ENCODE data around the gene DENND6A.

DENND6A gene

GRCh38 chr3:57600195-57600594 is 92.7 kb downstream of the DENND6A start:
- Histone ChIP-seq H3K79me2 (peaks cover 10% of the 10 kb centered on the region), H3K9me3 (ENCODE audit: control insufficient read depth, low read length) (no peaks in the 10 kb centered on the region), H3K27me3 (ENCODE audit: control insufficient read depth, insufficient read depth, low read length) (no peaks in the 10 kb centered on the region), H3K4me3 (ENCODE audit: low read depth, low read length) (no peak overlapping the region), H3K36me3 (ENCODE audit: control insufficient read depth, insufficient read depth, low read length) (no peaks in the 10 kb centered on the region), H3K4me2 (ENCODE audit: low read length) (no peak overlapping the region), H2AFZ (no peak overlapping the region), H3K9ac (no peak overlapping the region), H3K4me1 (peaks cover 10% of the 10 kb centered on the region), H3K27ac (no peak overlapping the region)
- no peak for TF ChIP-seq CTCF (IDR thresholded peaks at IDR 0.05)

GRCh38 chr3:57598765-57599360 is 94.0 kb downstream of the DENND6A start:
- Histone ChIP-seq H3K27me3 (ENCODE audit: control insufficient read depth, insufficient read depth, low read length) (no peaks in the 10 kb centered on the region), H2AFZ (peak overlapping the region; percentile 84), H3K4me3 (ENCODE audit: low read depth, low read length) (peak overlapping the region; percentile 93), H3K4me1 (peaks cover 14% of the 10 kb centered on the region), H3K4me2 (ENCODE audit: low read length) (peak overlapping the region; percentile 72), H3K36me3 (ENCODE audit: control insufficient read depth, insufficient read depth, low read length) (no peaks in the 10 kb centered on the region), H3K27ac (peak overlapping the region; percentile 94), H3K79me2 (peaks cover 21% of the 10 kb centered on the region), H3K9ac (no peak overlapping the region), H3K9me3 (ENCODE audit: control insufficient read depth, low read length) (no peaks in the 10 kb centered on the region)
- TF ChIP-seq CTCF (IDR thresholded peaks at IDR 0.05) = no peak

- H3K36me3 ChIP-seq (ENCODE audit: control insufficient read depth, insufficient read depth, low read length) = no peaks in the 10 kb centered on the region
- peaks cover 32% of the 10 kb centered on the region for H3K79me2 ChIP-seq
- H2AFZ ChIP-seq = peak within 1 kb of the TSS; percentile 84
- peak within 1 kb of the TSS; percentile 93 for H3K4me3 ChIP-seq (ENCODE audit: low read depth, low read length)
- peak within 1 kb of the TSS; percentile 61 for H3K9ac ChIP-seq
- peak; percentile 35 for TF ChIP-seq CTCF (IDR thresholded peaks at IDR 0.05)
- H3K9me3 ChIP-seq (ENCODE audit: control insufficient read depth, low read length) = no peaks in the 10 kb centered on the region
- peak within 1 kb of the TSS; percentile 81 for H3K4me2 ChIP-seq (ENCODE audit: low read length)
- H3K27ac ChIP-seq = peak within 1 kb of the TSS; percentile 94
- peaks cover 17% of the 10 kb centered on the region for H3K4me1 ChIP-seq
- no peaks in the 10 kb centered on the region for H3K27me3 ChIP-seq (ENCODE audit: control insufficient read depth, insufficient read depth, low read length)
Measured at GRCh38 chr3:57597127-57597923, 95.6 kb downstream of the DENND6A start, which contains the start of gene ARF4. TSS of gene ARF4 (minus strand) at chr3:57597344. CDS start at chr3:57597140, 204 bp downstream.

GRCh38 chr3:57596495-57597126 is 96.3 kb downstream of the DENND6A start:
- Histone ChIP-seq H3K9me3 (ENCODE audit: control insufficient read depth, low read length) (no peaks in the 10 kb centered on the region), H2AFZ (peak overlapping the region; percentile 65), H3K36me3 (ENCODE audit: control insufficient read depth, insufficient read depth, low read length) (no peaks in the 10 kb centered on the region), H3K27me3 (ENCODE audit: control insufficient read depth, insufficient read depth, low read length) (no peaks in the 10 kb centered on the region), H3K4me1 (peaks cover 17% of the 10 kb centered on the region), H3K4me2 (ENCODE audit: low read length) (peak overlapping the region; percentile 81), H3K4me3 (ENCODE audit: low read depth, low read length) (peak overlapping the region; percentile 93), H3K79me2 (peaks cover 35% of the 10 kb centered on the region), H3K27ac (peak overlapping the region; percentile 94), H3K9ac (peak overlapping the region; percentile 61)
- no peak for TF ChIP-seq CTCF (IDR thresholded peaks at IDR 0.05)
